Cardiac fibroblast (primary cell): ENCODE results near the gene KRT74.

ENCODE experiments used
- DNase-seq, 2 donors: peaks; one replicate each; pipeline versions ENCODE4 v3.0.0 to v3.0.0-alpha.2; 2010; ENCODE audit warnings: low read depth in 2 of 2
- H3K4me3 ChIP-seq, 2 donors: replicated peaks in 1 of 2; 1 replicate in 1 of 2; 2 replicates in 1 of 2; pipeline ENCODE4 v1.5.1; 2011; ENCODE audit warnings: low read depth in 2 of 2, low read length in 2 of 2, mild to moderate bottlenecking in 2 of 2, moderate library complexity in 1 of 2
- TF ChIP-seq, protein P1 (sequence below): IDR thresholded peaks from one replicate; pipeline ENCODE4 v1.5.1; 2011; ENCODE audit warnings: low read depth, mild to moderate bottlenecking, low read length, inconsistent platforms

Gene KRT74

DNA sequence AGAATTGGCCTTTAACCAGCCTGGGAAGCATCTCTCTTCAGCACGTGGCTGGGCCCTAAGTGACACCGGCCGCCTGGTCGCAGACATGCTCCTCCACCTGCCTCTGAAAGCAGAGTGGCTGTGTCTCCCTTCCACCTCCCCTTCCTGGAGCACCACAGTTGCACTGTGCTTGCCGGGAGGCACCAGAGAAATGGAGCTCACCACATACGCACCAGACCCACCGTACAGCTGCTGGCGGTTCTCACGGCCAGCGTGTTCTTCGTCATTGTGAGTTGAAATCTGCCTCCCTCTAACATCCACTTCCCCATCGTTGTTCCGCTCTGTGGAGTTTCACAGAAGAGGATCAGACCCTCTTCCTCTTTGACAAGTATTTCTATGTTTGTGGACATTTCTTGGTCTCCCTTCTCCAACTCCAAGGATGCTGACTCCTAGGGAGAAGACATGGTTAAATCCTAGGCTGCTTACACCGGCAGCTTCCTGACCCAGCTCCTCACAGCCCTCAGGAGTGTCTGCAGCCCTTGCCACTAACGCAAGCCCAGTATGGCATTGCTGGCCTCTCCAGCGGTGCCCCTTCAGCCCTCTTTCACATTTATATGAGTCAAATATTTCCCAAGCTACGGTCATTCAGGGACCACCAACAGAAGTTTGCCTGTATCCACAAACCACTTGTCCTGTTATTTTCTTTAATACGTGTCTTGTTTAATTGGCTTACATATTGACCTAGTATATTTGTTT, 41.9 kb downstream of the KRT74 start:
- no peak for DNase-seq
- TF ChIP-seq, protein P1, sequence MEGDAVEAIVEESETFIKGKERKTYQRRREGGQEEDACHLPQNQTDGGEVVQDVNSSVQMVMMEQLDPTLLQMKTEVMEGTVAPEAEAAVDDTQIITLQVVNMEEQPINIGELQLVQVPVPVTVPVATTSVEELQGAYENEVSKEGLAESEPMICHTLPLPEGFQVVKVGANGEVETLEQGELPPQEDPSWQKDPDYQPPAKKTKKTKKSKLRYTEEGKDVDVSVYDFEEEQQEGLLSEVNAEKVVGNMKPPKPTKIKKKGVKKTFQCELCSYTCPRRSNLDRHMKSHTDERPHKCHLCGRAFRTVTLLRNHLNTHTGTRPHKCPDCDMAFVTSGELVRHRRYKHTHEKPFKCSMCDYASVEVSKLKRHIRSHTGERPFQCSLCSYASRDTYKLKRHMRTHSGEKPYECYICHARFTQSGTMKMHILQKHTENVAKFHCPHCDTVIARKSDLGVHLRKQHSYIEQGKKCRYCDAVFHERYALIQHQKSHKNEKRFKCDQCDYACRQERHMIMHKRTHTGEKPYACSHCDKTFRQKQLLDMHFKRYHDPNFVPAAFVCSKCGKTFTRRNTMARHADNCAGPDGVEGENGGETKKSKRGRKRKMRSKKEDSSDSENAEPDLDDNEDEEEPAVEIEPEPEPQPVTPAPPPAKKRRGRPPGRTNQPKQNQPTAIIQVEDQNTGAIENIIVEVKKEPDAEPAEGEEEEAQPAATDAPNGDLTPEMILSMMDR = no peak
- H3K4me3 ChIP-seq = no peak overlapping the region

DNA sequence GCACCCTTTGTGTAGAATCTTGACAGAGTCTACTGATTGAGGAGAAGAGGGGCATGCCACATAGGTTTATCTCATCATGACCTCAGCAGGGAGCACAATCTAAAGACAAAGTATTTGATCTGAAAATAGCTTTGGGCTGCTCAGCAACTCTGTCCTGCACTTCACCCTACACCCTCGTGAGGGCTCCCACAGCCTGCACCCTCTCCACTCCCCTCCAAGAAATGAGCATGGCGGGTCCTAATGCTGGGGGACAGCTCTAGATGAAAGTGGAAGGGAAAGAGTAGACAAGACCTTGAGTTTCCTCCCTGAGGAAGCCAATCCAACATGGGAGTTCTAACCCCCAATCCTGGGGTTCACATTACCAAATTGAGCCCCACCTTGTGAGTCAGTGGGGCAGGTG, 42.7 kb downstream of the KRT74 start:
- TF ChIP-seq, protein P1 = no peak
- no peak for DNase-seq
- no peak overlapping the region for H3K4me3 ChIP-seq

DNA sequence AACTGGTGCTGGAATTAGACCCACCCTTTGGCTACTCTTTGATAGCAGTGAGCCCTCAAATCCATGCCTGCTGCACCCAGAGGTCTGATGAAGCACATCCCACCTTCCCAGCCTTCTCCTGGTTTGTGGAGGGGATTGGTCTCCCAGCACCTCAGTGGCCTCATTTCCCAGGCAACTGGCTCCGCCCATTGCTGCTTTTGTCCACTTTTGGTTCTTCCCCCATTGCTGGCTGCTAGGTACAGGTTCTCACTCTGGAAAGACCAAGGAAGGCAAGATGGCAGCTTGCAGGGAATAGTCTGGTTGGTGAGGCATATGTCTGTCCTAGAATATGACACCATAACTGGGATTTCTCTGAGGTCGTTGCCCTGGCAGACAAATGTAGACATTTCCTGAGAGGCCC, 43.3 kb downstream of the KRT74 start:
- no peak overlapping the region for H3K4me3 ChIP-seq
- TF ChIP-seq, protein P1 = no peak
- no peak for DNase-seq

DNA sequence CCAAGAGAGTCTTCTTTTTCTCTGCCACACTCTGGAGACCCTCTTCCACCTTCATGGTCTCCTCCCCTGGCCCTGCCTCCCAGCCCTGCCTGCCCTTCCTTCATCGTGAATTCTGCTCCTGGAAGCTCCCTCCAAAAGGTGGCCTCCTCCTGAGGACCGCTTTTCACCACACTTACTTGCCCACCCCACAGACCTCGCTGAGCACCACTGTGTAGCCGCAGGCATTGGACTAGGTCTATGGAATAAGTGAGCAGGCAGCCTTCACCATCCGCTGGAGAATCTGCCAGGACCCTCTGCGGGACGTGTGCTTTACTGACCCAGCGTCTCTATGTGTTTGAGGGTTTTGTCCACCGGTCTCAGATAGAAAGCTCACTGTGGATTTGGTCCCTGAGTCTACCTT, 43.8 kb downstream of the KRT74 start:
- no peak for DNase-seq
- TF ChIP-seq, protein P1 = no peak
- H3K4me3 ChIP-seq = no peak overlapping the region

DNA sequence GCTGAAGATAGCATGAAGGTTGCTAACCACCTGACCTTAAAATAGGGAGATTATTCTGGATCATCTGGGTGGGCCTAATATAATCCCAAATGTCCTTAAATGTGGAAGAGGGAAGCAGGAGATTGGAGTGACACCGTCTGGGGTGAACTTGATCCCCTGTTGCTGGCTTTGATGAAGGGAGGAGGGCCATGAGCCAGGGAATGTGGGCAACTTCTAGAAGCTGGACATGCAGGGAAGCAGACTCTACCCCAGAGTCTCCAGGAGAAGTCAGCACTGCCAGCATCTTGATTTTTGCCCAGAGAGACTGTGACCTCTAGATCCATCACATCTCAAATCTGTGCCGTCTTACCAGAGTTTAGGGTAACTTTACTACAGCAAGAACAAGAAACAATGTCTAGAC, 44.2 kb downstream of the KRT74 start:
- no peak for DNase-seq
- TF ChIP-seq, protein P1 = no peak
- no peak overlapping the region for H3K4me3 ChIP-seq

DNA sequence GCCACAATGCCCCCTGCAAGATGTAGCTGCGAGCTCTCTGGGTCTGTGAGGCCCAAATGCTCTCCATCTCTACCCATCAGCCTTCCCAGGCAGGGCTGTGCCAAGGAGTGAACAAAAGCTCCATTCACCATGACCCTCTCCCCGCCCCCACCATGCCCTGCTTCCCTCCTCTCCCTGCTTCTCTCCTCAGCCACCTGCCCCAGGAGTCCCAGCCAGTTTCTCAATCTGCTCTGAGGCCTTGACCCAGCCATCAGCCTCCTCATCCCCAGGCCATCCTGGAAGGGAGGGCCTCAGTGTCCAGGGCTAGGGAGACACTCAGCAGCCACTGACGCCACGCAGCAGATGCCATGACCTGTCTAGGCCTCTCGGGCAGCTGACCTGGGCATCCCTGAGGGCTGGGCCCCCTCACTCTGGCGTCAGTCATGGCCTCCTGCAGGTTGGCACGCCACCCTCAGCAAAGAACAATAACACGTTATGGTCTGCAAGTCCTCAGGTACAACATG, 45.0 kb downstream of the KRT74 start:
- TF ChIP-seq, protein P1 = no peak
- no peak overlapping the region for H3K4me3 ChIP-seq
- no peak for DNase-seq
